Fibroblast of lung (primary cell): ENCODE results near the gene SUSD6. TPM values are rescaled to one million over a fixed set of nuclear protein-coding genes. Genes with fewer than 3 reads are reported as not detected.
A peak's percentile ranks its signal among the peaks of the same experiment; 100 is the strongest.

Experiments
- DNase-seq, 2 donors: peaks; one replicate each; pipeline versions ENCODE4 v3.0.0 to v3.0.0-alpha.2; 2010; ENCODE audit warnings: low read depth in 2 of 2
- H2AFZ ChIP-seq: 2 replicates; pipeline ENCODE4 v1.5.1; 2012; ENCODE audit warnings: low read length, control low read depth, inconsistent platforms
- H3K27ac ChIP-seq: 2 replicates; pipeline ENCODE4 v1.5.1; 2011; ENCODE audit warnings: low read length, control low read depth; ENCODE audit not compliant: insufficient read depth
- H3K27me3 ChIP-seq: 2 replicates; pipeline ENCODE4 v1.5.1; 2011; ENCODE audit warnings: mild to moderate bottlenecking, low read length; ENCODE audit not compliant: control insufficient read depth, insufficient read depth
- H3K36me3 ChIP-seq: 2 replicates; pipeline ENCODE4 v1.5.1; 2011; ENCODE audit warnings: low read length; ENCODE audit not compliant: control insufficient read depth, insufficient read depth
- H3K4me1 ChIP-seq: 2 replicates; pipeline ENCODE4 v1.5.1; 2011; ENCODE audit warnings: low read length; ENCODE audit not compliant: control insufficient read depth, insufficient read depth; ENCODE audit errors: extremely low read depth
- H3K4me2 ChIP-seq: 2 replicates; pipeline ENCODE4 v1.5.1; 2011; ENCODE audit warnings: low read length, control low read depth; ENCODE audit not compliant: insufficient read depth; ENCODE audit errors: extremely low read depth
- H3K4me3 ChIP-seq, 4 experiments: fragments of 200-600 bp in 1 of 4; sonication (generic) in 1 of 4; replicated peaks in 1 of 4; 2 replicates each; pipeline ENCODE4 v1.5.1; 2011 to 2016; ENCODE audit warnings: low read length in 4 of 4, low read depth in 3 of 4, mild to moderate bottlenecking in 3 of 4, control low read depth in 2 of 4, inconsistent platforms in 1 of 4, mixed read lengths in 1 of 4; ENCODE audit not compliant: insufficient read depth in 1 of 4; ENCODE audit errors: control extremely low read depth in 1 of 4
- H3K79me2 ChIP-seq: 2 replicates; pipeline ENCODE4 v1.5.1; 2012; ENCODE audit warnings: mild to moderate bottlenecking, low read length, inconsistent platforms; ENCODE audit not compliant: control insufficient read depth, insufficient read depth
- H3K9ac ChIP-seq: 2 replicates; pipeline ENCODE4 v1.5.1; 2011; ENCODE audit warnings: mild to moderate bottlenecking, low read length, control low read depth; ENCODE audit not compliant: insufficient read depth
- H3K9me3 ChIP-seq: 2 replicates; pipeline ENCODE4 v1.5.1; 2012; ENCODE audit warnings: low read depth, low read length; ENCODE audit not compliant: control insufficient read depth, insufficient read depth
- H4K20me1 ChIP-seq: 2 replicates; pipeline ENCODE4 v1.5.1; 2011; ENCODE audit warnings: low read length; ENCODE audit not compliant: control insufficient read depth, insufficient read depth; ENCODE audit errors: extremely low read depth
- CTCF ChIP-seq, 2 donors: IDR thresholded peaks in 1 of 2; conservative IDR thresholded peaks in 1 of 2; 1 replicate in 1 of 2; 2 replicates in 1 of 2; pipeline ENCODE4 v1.5.1; 2011 to 2012; ENCODE audit warnings: low read length in 2 of 2, control low read depth in 1 of 2, inconsistent platforms in 1 of 2, low read depth in 1 of 2, mild to moderate bottlenecking in 1 of 2
- EZH2 ChIP-seq: IDR thresholded peaks from 2 replicates; pipeline ENCODE4 v1.5.1; 2012; ENCODE audit warnings: low read length, control low read depth, mild to moderate bottlenecking; ENCODE audit errors: missing control alignments
- polyA plus RNA-seq, 2 donors: library from polyadenylated mRNA; depleted of rRNA in 1 of 2; stranded (reverse) in 1 of 2; unstranded in 1 of 2; fragments of >200 nt; gene quantifications; 2 replicates each; pipeline ENCODE4 v1.2.1, GENCODE V29; 2011 to 2012; ENCODE audit warnings: missing spikeins in 1 of 2
- total RNA-seq: library from RNA; depleted of rRNA; stranded (reverse); fragments of >200 nt; gene quantifications from 2 replicates; pipeline ENCODE4 v1.2.1, GENCODE V29; 2014

SUSD6 gene
- total and polyA plus RNA-seq, 2 donors (not counting 1 experiment from before 2014, with no cell fraction given) = 9.1 to 11.4 TPM

GRCh38 chr14:69710378-69710777, 99.0 kb downstream of the SUSD6 start:
- Histone ChIP-seq H3K4me1 (peaks cover 8% of the 10 kb centered on the region), H3K4me3 (no peak overlapping the region), H3K27ac (no peak overlapping the region), H3K79me2 (no peaks in the 10 kb centered on the region), H2AFZ (no peak overlapping the region), H4K20me1 (no peaks in the 10 kb centered on the region), H3K27me3 (no peaks in the 10 kb centered on the region), H3K36me3 (no peaks in the 10 kb centered on the region), H3K4me2 (no peak overlapping the region), H3K9ac (no peak overlapping the region), H3K9me3 (no peaks in the 10 kb centered on the region)
- TF ChIP-seq EZH2 = no peak
- no peak for TF ChIP-seq CTCF (conservative IDR thresholded peaks at IDR 0.05 in 1 of 2, IDR thresholded peaks at IDR 0.05 in 1 of 2; ENCODE audit: low read depth in 1 of 2, low read length in 2 of 2)
- DNase-seq = no peak

GRCh38 chr14:69711065-69711464, 99.7 kb downstream of the SUSD6 start:
- no peaks in the 10 kb centered on the region for H3K27me3 ChIP-seq
- H3K4me1 ChIP-seq = peaks cover 10% of the 10 kb centered on the region
- no peak for TF ChIP-seq CTCF (conservative IDR thresholded peaks at IDR 0.05 in 1 of 2, IDR thresholded peaks at IDR 0.05 in 1 of 2; ENCODE audit: low read depth in 1 of 2, low read length in 2 of 2)
- TF ChIP-seq EZH2 = no peak
- H3K4me3 ChIP-seq = no peak overlapping the region
- H3K9me3 ChIP-seq = no peaks in the 10 kb centered on the region
- no peak overlapping the region for H3K4me2 ChIP-seq
- no peaks in the 10 kb centered on the region for H4K20me1 ChIP-seq
- peak in 1 of 2 donors; percentile 33 for DNase-seq
- H3K36me3 ChIP-seq = no peaks in the 10 kb centered on the region
- no peak overlapping the region for H3K9ac ChIP-seq
- no peak overlapping the region for H2AFZ ChIP-seq
- no peak overlapping the region for H3K27ac ChIP-seq
- no peaks in the 10 kb centered on the region for H3K79me2 ChIP-seq

GRCh38 chr14:69711477-69711876, 100.1 kb downstream of the SUSD6 start:
- TF ChIP-seq EZH2 (no peak), CTCF (conservative IDR thresholded peaks at IDR 0.05 in 1 of 2, IDR thresholded peaks at IDR 0.05 in 1 of 2; ENCODE audit: low read depth in 1 of 2, low read length in 2 of 2) (no peak)
- no peaks in the 10 kb centered on the region for H3K79me2 ChIP-seq
- H3K4me1 ChIP-seq = peaks cover 13% of the 10 kb centered on the region
- H3K4me2 ChIP-seq = no peak overlapping the region
- no peak overlapping the region for H3K4me3 ChIP-seq
- no peak for DNase-seq
- no peaks in the 10 kb centered on the region for H3K36me3 ChIP-seq
- no peak overlapping the region for H3K9ac ChIP-seq
- no peak overlapping the region for H3K27ac ChIP-seq
- no peaks in the 10 kb centered on the region for H3K27me3 ChIP-seq
- H4K20me1 ChIP-seq = no peaks in the 10 kb centered on the region
- H2AFZ ChIP-seq = no peak overlapping the region
- H3K9me3 ChIP-seq = no peaks in the 10 kb centered on the region
